Measurements from ENCODE around the gene TMOD3.

- TF ChIP-seq CTCF (IDR thresholded peaks at IDR 0.05) (no peak), POLR2A (IDR thresholded peaks at IDR 0.05) (no peak)
Measured at GRCh38 chr15:51904421-51904820, 75.0 kb downstream of the TMOD3 start.

Measured in esophagus squamous epithelium (tissue), 4 donors.